Measurements from ENCODE around the gene RSBN1L. TPM values are rescaled to one million over a fixed set of nuclear protein-coding genes. Genes with fewer than 3 reads are reported as not detected.

Gene RSBN1L
- total and polyA plus RNA-seq, 7 donors = 2.0 to 10.1 (median 7.5) TPM

DNA sequence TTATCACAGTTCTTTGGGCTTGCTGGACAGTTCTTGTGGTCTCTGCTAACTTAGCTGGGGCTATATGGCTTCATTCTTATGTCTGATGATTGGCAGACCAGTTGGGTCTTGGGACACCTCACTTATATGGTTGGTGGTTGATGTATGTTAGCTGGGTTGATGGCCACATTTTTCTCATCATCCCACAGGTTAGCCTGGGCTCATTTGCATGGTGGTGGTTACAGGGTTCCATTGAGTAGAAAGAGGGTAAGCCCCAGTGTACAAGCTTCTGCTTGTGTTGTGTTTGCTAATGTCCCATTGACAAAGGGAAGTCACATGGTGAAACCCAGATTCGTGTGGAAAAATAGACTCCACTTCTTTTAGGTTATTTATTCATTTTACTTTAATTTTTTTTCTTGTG, 61.3 kb downstream of the RSBN1L start:
- intact Hi-C loops (cut with DNase I) = loop anchor here (10.0 kb wide), 2 partner anchors 313 to 503 kb away; no protein-coding TSS in a partner anchor
- H3K9me3 ChIP-seq = no peaks in the 10 kb centered on the region
- TF ChIP-seq, protein P1, sequence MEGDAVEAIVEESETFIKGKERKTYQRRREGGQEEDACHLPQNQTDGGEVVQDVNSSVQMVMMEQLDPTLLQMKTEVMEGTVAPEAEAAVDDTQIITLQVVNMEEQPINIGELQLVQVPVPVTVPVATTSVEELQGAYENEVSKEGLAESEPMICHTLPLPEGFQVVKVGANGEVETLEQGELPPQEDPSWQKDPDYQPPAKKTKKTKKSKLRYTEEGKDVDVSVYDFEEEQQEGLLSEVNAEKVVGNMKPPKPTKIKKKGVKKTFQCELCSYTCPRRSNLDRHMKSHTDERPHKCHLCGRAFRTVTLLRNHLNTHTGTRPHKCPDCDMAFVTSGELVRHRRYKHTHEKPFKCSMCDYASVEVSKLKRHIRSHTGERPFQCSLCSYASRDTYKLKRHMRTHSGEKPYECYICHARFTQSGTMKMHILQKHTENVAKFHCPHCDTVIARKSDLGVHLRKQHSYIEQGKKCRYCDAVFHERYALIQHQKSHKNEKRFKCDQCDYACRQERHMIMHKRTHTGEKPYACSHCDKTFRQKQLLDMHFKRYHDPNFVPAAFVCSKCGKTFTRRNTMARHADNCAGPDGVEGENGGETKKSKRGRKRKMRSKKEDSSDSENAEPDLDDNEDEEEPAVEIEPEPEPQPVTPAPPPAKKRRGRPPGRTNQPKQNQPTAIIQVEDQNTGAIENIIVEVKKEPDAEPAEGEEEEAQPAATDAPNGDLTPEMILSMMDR (IDR thresholded peaks at IDR 0.05) = no peak
- no peak for ATAC-seq
- H3K27me3 ChIP-seq (ENCODE audit: insufficient read depth in 3 of 3, low read length in 2 of 3) = no peaks in the 10 kb centered on the region
- H3K4me1 ChIP-seq = peaks cover 36% of the 10 kb centered on the region
- no peak for DNase-seq
- H3K4me3 ChIP-seq = no peak overlapping the region
- H3K36me3 ChIP-seq (ENCODE audit: insufficient read depth in 1 of 2, low read depth in 1 of 2) = no peaks in the 10 kb centered on the region
- 21 to 45% (median 27%) methylated on average over 1 of the region's 1 CpG for WGBS, 3 donors
- no peak overlapping the region for H3K27ac ChIP-seq

DNA sequence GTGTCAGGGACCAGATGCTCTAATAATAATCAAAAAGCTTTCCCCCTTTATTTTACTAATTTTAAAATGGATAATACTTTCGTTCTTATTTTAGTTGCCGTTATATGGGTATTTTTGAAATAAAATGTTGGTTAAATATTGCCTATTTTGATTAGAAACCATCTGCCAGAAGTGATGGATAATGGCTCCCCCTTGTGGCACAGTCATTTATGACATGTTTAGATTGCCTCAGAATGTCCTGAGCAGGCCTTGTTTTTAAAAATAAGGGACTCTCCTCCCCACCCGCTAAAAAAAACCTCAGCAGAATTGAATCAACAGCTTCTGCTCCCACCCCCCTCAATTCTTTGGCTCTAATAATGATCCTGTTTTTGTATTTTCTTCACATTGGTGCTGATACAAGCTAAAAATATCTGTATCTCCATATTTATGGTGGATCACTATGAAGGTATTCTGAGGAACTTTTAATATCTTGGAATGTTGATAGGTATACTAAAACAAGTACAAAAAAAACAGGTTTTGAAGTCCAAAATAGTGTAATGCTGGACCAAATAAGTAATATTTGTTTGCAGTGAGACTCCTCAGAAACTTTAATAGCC, 63.1 kb downstream of the RSBN1L start:
- Histone ChIP-seq H3K9me3 (no peaks in the 10 kb centered on the region), H3K4me1 (peaks cover 28% of the 10 kb centered on the region), H3K27me3 (ENCODE audit: insufficient read depth in 3 of 3, low read length in 2 of 3) (no peaks in the 10 kb centered on the region), H3K27ac (peak overlapping the region; percentile 17), H3K4me3 (no peak overlapping the region), H3K36me3 (ENCODE audit: insufficient read depth in 1 of 2, low read depth in 1 of 2) (no peaks in the 10 kb centered on the region)
- WGBS, 3 donors = 2 to 4% (median 4%) methylated on average over 3 of the region's 3 CpGs
- intact Hi-C loops (cut with DNase I) = loop anchor here (1.0 to 10.0 kb wide), 4 partner anchors 101 to 505 kb away; no protein-coding TSS in a partner anchor
- peak; percentile 67 to 86 (median 74) for ATAC-seq
- TF ChIP-seq, protein P1 (IDR thresholded peaks at IDR 0.05) = peak; percentile 90
- no peak for DNase-seq

DNA sequence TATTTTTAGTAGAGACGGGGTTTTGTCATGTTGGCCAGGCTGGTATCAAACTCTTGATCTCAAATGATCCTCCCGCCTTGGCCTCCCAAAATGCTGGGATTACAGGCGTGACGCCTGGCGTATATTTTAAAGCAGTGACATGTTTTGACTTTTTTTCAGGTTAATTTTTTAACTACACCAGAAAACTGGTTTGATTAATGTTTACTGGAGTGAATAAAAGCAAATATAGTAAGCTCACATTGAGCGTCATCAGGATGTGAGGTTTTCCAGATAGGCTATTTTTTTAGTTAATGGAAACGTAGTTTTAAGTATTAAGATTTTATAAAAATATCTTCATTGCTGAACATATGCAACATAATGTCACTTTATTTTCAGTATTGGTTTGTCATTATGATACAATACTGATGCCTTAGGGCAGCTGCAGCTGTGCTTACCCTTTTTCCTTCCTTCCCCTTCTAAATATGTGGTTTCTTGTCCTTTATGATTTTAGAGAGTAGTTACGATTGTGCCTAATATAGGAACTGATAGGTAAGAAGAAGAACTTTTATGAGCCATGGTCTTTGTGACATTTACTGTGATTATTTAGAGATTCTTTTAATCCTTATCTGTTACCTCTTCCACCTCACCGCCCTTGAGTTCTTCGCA, 64.7 kb downstream of the RSBN1L start:
- Histone ChIP-seq H3K4me1 (peaks cover 28% of the 10 kb centered on the region), H3K27me3 (ENCODE audit: insufficient read depth in 3 of 3, low read length in 2 of 3) (no peaks in the 10 kb centered on the region), H3K9me3 (no peaks in the 10 kb centered on the region), H3K27ac (no peak overlapping the region), H3K36me3 (ENCODE audit: insufficient read depth in 1 of 2, low read depth in 1 of 2) (peaks cover 0 to 5% of the 10 kb centered on the region in 2 donors), H3K4me3 (no peak overlapping the region)
- TF ChIP-seq, protein P1 (IDR thresholded peaks at IDR 0.05) = no peak
- intact Hi-C loops (cut with DNase I) = no loop called here
- ATAC-seq (no peak), DNase-seq (no peak)
- WGBS, 3 donors = 86 to 90% (median 89%) methylated on average over 10 of the region's 10 CpGs

DNA sequence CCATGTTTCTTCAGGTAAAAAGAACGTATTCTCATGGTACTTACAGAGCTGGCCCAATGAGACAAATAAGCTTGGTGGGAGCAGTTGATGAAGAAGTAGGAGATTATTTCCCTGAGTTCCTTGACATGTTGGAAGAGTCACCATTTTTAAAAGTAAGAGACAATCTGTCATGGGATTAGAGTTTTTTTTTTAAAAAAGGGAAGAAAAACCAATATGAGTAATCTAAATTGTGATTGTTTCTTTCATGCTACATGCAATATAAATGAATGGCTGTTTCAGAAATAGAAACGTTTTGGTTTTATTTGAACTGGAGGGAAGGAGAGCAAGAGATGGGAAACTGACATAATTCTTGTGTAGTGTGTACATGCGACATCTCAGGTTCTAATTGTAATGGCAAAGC, 69.2 kb downstream of the RSBN1L start:
- 72 to 75% (median 74%) methylated on average over 3 of the region's 3 CpGs for WGBS, 3 donors
- H3K36me3 ChIP-seq (ENCODE audit: insufficient read depth in 1 of 2, low read depth in 1 of 2) = peaks cover 0 to 31% of the 10 kb centered on the region in 2 donors
- no peak overlapping the region for H3K4me3 ChIP-seq
- no peak for DNase-seq
- no peaks in the 10 kb centered on the region for H3K9me3 ChIP-seq
- H3K27me3 ChIP-seq (ENCODE audit: insufficient read depth in 3 of 3, low read length in 2 of 3) = no peaks in the 10 kb centered on the region
- no peak overlapping the region for H3K27ac ChIP-seq
- ATAC-seq = no peak
- intact Hi-C loops (cut with DNase I) = no loop called here
- TF ChIP-seq, protein P1 (IDR thresholded peaks at IDR 0.05) = no peak
- H3K4me1 ChIP-seq = peaks cover 11% of the 10 kb centered on the region
